Endodermal cell (in vitro differentiated cells): ENCODE results near the gene CACNG4. TPM values are rescaled to one million over a fixed set of nuclear protein-coding genes. Genes with fewer than 3 reads are reported as not detected.

Experiments used
- DNase-seq: peaks from one replicate; pipeline ENCODE4 v3.0.0-alpha.2; 2017
- H3K27ac ChIP-seq: 2 replicates; pipeline ENCODE4 v1.5.1; 2013; ENCODE audit warnings: mild to moderate bottlenecking, low read depth, low read length, moderate library complexity
- H3K27me3 ChIP-seq: 2 replicates; pipeline ENCODE4 v1.6.1; 2013; ENCODE audit warnings: mild to moderate bottlenecking, low read length, moderate library complexity; ENCODE audit not compliant: insufficient read depth, control insufficient read depth, poor library complexity, severe bottlenecking
- H3K36me3 ChIP-seq: 2 replicates; pipeline ENCODE4 v1.7.0; 2013; ENCODE audit warnings: mild to moderate bottlenecking, low read length, moderate library complexity; ENCODE audit not compliant: control insufficient read depth, insufficient read depth
- H3K4me1 ChIP-seq: one replicate; pipeline ENCODE4 v1.7.0; 2013; ENCODE audit warnings: low read length; ENCODE audit not compliant: control insufficient read depth, insufficient read depth
- H3K4me3 ChIP-seq: 2 replicates; pipeline ENCODE4 v1.5.1; 2013; ENCODE audit warnings: mild to moderate bottlenecking, low read length, moderate library complexity
- H3K9ac ChIP-seq: 2 replicates; pipeline ENCODE4 v1.6.1; 2013; ENCODE audit warnings: mild to moderate bottlenecking, low read length, moderate library complexity; ENCODE audit not compliant: poor library complexity, severe bottlenecking; ENCODE audit errors: extremely low read depth
- H3K9me3 ChIP-seq: 2 replicates; pipeline ENCODE4 v1.6.1; 2013; ENCODE audit warnings: mild to moderate bottlenecking, low read length, moderate library complexity; ENCODE audit not compliant: control insufficient read depth
- H3K27ac Mint-ChIP-seq: 2 replicates; pipeline ENCODE4 v1.8.0; 2020; ENCODE audit warnings: mixed read lengths
- H3K27me3 Mint-ChIP-seq: 2 replicates; pipeline ENCODE4 v1.8.0; 2021; ENCODE audit warnings: mild to moderate bottlenecking, mixed read lengths; ENCODE audit not compliant: insufficient read depth
- H3K36me3 Mint-ChIP-seq: 2 replicates; pipeline ENCODE4 v1.8.0; 2020; ENCODE audit warnings: low read depth, mixed read lengths
- H3K4me1 Mint-ChIP-seq: 2 replicates; pipeline ENCODE4 v1.8.0; 2020; ENCODE audit warnings: mixed read lengths
- H3K4me3 Mint-ChIP-seq: 2 replicates; pipeline ENCODE4 v1.8.0; 2020; ENCODE audit warnings: mild to moderate bottlenecking, moderate library complexity, mixed read lengths
- H3K9me3 Mint-ChIP-seq: 2 replicates; pipeline ENCODE4 v1.8.0; 2020; ENCODE audit warnings: mild to moderate bottlenecking, mixed read lengths
- WGBS, 2 experiments: methylation state at CpG; one replicate each; pipeline versions ENCODE4 v1.1.5 to v1.1.7; 2013; ENCODE audit warnings: missing lambda C conversion rate in 2 of 2, mixed read lengths in 1 of 2; ENCODE audit not compliant: insufficient coverage in 1 of 2, insufficient read length in 1 of 2; 5-methylcytosine and 5-hydroxymethylcytosine counted together
- total RNA-seq, 2 donors: library from RNA; stranded (reverse); fragmentation: NEBNext Ultra II Directional in 1 of 2; extraction: Animal tissue kit (Norgen Biotek cat#: 25700) in 1 of 2; gene quantifications; 2 replicates in 1 of 2; 3 replicates in 1 of 2; pipeline ENCODE4 v1.2.1, GENCODE V29; 2021
- TF ChIP-seq, protein P1 (sequence below): fragments of 200-600 bp; sonication (generic); conservative IDR thresholded peaks from 2 replicates; pipeline ENCODE4 v1.5.0; 2021; ENCODE audit warnings: antibody characterized with exemption, mild to moderate bottlenecking

Gene CACNG4
- total RNA-seq, 2 donors from 2014 or later: 0.22 to 1.3 TPM

DNA sequence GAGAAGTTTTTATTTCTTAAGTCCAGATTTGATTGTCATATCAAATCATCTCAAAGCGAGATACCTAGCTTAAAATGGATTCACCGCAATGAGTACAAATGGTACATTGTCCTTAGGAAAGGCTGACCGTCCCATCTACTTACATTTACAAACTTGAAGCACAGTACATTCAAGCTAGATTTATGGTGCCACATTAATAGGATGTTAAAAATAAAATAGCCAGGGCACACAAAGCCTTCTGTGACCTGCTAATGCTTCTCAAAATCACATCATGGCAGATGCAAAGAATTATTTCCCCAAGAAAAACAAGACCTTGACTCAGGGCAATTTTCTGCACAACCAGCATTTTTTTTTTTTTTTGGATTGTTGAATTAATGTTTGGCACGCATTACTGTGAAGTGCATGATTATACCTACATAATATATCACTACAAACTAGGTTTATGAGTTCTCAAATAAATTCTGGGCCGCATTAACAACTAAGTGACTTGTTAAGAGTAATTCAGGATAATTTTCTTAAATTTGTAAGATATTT lies 105.2 kb downstream of the CACNG4 start:
- Histone ChIP-seq H3K4me1 (peaks cover 15% of the 10 kb centered on the region), H3K4me3 (no peak overlapping the region), H3K36me3 (peaks cover 20% of the 10 kb centered on the region), H3K27ac (no peak overlapping the region), H3K27me3 (no peaks in the 10 kb centered on the region), H3K9ac (no peak overlapping the region), H3K9me3 (no peaks in the 10 kb centered on the region)
- no peak overlapping the region for H3K27ac Mint-ChIP-seq
- no peaks in the 10 kb centered on the region for H3K27me3 Mint-ChIP-seq
- DNase-seq: no peak
- TF ChIP-seq, protein P1, sequence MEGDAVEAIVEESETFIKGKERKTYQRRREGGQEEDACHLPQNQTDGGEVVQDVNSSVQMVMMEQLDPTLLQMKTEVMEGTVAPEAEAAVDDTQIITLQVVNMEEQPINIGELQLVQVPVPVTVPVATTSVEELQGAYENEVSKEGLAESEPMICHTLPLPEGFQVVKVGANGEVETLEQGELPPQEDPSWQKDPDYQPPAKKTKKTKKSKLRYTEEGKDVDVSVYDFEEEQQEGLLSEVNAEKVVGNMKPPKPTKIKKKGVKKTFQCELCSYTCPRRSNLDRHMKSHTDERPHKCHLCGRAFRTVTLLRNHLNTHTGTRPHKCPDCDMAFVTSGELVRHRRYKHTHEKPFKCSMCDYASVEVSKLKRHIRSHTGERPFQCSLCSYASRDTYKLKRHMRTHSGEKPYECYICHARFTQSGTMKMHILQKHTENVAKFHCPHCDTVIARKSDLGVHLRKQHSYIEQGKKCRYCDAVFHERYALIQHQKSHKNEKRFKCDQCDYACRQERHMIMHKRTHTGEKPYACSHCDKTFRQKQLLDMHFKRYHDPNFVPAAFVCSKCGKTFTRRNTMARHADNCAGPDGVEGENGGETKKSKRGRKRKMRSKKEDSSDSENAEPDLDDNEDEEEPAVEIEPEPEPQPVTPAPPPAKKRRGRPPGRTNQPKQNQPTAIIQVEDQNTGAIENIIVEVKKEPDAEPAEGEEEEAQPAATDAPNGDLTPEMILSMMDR: no peak
- H3K9me3 Mint-ChIP-seq: no peaks in the 10 kb centered on the region
- peaks cover 13% of the 10 kb centered on the region for H3K36me3 Mint-ChIP-seq
- H3K4me3 Mint-ChIP-seq: no peak overlapping the region
- peaks cover 32% of the 10 kb centered on the region for H3K4me1 Mint-ChIP-seq
- WGBS, 2 experiments: 91 to 100% methylated on average over 1 to 4 of the region's 5 CpGs

DNA sequence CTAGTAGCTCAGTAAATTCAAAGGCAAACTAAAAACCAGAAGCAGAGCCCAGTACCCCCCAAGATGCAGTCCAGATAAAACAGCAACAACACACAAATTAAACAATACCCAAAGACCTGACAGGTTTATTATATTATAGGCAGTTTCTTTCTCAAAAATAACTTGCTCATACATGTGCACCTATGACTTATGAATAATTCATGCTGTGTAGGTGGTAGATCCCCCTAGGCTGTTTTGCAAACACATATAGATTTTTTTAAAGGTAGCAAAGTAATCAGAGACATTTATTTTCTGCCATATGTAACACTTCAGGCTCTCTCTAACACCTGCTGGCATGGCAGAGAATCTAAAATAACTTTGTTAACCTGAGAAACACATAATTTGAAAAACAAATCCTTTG lies 107.1 kb downstream of the CACNG4 start:
- Histone ChIP-seq H3K36me3 (peaks cover 28% of the 10 kb centered on the region), H3K9ac (no peak overlapping the region), H3K4me3 (no peak overlapping the region), H3K4me1 (peaks cover 20% of the 10 kb centered on the region), H3K9me3 (no peaks in the 10 kb centered on the region), H3K27me3 (no peaks in the 10 kb centered on the region), H3K27ac (no peak overlapping the region)
- TF ChIP-seq, protein P1: no peak
- Mint-ChIP-seq H3K36me3 (peaks cover 13% of the 10 kb centered on the region), H3K4me1 (peaks cover 38% of the 10 kb centered on the region), H3K4me3 (no peak overlapping the region), H3K9me3 (no peaks in the 10 kb centered on the region), H3K27me3 (no peaks in the 10 kb centered on the region), H3K27ac (no peak overlapping the region)
- DNase-seq: no peak

DNA sequence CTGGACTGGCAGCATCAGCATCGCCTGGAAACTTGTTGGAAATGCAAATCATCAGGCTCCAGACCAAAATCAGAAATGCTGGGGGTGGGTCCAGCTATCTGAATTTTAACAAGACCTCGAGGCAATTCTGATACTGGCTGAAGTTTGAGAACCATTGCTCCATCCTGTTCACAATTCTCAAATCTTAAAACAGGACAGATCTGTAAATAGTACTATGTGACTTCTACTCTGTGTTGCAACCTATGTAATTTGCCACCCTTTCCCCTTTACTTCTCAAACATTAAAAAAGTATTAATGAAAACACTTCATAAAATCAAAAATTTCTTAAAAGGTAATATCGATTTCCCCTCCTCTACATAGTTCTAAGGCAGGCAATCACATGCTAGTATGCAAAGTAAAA lies 108.4 kb downstream of the CACNG4 start:
- no peak overlapping the region for H3K27ac Mint-ChIP-seq
- Histone ChIP-seq H3K9ac (no peak overlapping the region), H3K4me1 (peaks cover 23% of the 10 kb centered on the region), H3K9me3 (no peaks in the 10 kb centered on the region), H3K27ac (no peak overlapping the region), H3K27me3 (no peaks in the 10 kb centered on the region), H3K4me3 (no peak overlapping the region), H3K36me3 (peaks cover 35% of the 10 kb centered on the region)
- no peak overlapping the region for H3K4me3 Mint-ChIP-seq
- H3K9me3 Mint-ChIP-seq: no peaks in the 10 kb centered on the region
- no peak for DNase-seq
- no peaks in the 10 kb centered on the region for H3K27me3 Mint-ChIP-seq
- H3K36me3 Mint-ChIP-seq: peaks cover 13% of the 10 kb centered on the region
- WGBS, 2 experiments: 82 to 94% methylated on average over 2 to 3 of the region's 3 CpGs
- H3K4me1 Mint-ChIP-seq: peaks cover 42% of the 10 kb centered on the region
- TF ChIP-seq, protein P1: no peak
